ENCODE measurements around the gene PTPRF. TPM values are rescaled to one million over a fixed set of nuclear protein-coding genes. Genes with fewer than 3 reads are reported as not detected.

PTPRF gene
- total RNA-seq, 1 experiment from 2014 or later = 64.1 TPM

DNA sequence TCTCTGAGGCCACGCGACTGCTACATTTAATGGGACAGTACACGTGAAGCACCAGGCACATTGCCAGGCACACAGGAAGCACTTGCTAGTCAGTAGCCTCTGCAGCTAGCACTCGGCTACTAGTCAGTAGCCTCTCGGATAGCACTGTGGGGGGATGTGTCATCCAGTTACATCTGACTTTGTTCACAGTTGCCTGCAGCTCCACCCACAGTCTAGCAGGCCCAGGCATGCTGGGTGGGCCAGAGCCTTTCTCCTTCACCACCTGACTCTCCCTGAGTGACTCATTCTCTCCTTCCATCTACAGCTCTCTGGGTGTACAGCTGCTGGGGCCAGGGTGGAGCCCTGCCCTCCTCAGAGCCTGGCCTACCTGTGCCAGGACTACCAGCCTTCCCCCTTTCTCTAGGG lies 51.5 kb downstream of the PTPRF start:
- no peak for DNase-seq
- H3K27me3 ChIP-seq (ENCODE audit: control insufficient read depth, insufficient read depth, low read length) = no peaks in the 10 kb centered on the region
- peaks cover 24% of the 10 kb centered on the region for H3K36me3 ChIP-seq (replicated peaks; ENCODE audit: control insufficient read depth, insufficient read depth, low read length)
- H3K4me3 ChIP-seq (ENCODE audit: insufficient read depth, low read depth, low read length) = no peak overlapping the region

- DNase-seq = no peak
- H3K36me3 ChIP-seq (replicated peaks; ENCODE audit: control insufficient read depth, insufficient read depth, low read length) = peaks cover 24% of the 10 kb centered on the region
- no peak overlapping the region for H3K4me3 ChIP-seq (ENCODE audit: insufficient read depth, low read depth, low read length)
- H3K27me3 ChIP-seq (ENCODE audit: control insufficient read depth, insufficient read depth, low read length) = no peaks in the 10 kb centered on the region
Observed at GRCh38 chr1:43583058-43583457, 52.4 kb downstream of the PTPRF start.

GRCh38 chr1:43584204-43584603 lies 53.5 kb downstream of the PTPRF start:
- no peak overlapping the region for H3K4me3 ChIP-seq (ENCODE audit: insufficient read depth, low read depth, low read length)
- no peaks in the 10 kb centered on the region for H3K27me3 ChIP-seq (ENCODE audit: control insufficient read depth, insufficient read depth, low read length)
- no peak for DNase-seq
- peaks cover 21% of the 10 kb centered on the region for H3K36me3 ChIP-seq (replicated peaks; ENCODE audit: control insufficient read depth, insufficient read depth, low read length)

- no peaks in the 10 kb centered on the region for H3K27me3 ChIP-seq (ENCODE audit: control insufficient read depth, insufficient read depth, low read length)
- H3K36me3 ChIP-seq (replicated peaks; ENCODE audit: control insufficient read depth, insufficient read depth, low read length) = peaks cover 14% of the 10 kb centered on the region
- no peak for DNase-seq
Observed at GRCh38 chr1:43585557-43585956, 54.9 kb downstream of the PTPRF start.

DNA sequence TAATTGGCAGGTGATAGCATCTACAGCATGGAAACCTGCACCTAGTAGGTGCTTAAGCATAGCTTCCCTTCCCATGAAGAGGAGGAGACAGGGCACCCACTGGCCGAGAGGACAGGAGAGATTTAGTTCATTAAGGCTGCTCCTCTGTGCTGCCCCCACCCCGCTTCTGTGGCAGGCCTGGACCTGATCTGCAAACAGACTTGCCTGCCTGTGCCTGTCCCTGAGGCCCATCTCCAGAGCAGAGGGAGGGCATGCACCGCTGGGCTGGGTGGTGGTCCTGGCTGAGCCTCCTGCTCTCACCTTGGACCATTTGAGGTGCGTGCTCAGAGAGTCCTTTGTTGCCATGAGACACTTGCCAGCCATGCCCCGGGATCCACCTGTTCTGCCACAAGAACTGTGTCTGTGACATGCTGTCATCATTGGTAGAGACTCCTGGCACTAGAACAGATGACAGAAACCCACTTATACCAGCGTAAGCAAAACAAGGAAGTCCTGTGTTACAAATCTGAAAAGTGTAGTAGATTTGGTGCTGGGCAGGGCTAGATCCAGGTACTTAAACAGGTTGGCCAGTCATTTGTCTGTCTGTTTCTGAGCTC lies 55.6 kb downstream of the PTPRF start:
- no peak overlapping the region for H3K4me3 ChIP-seq (ENCODE audit: insufficient read depth, low read depth, low read length)
- H3K36me3 ChIP-seq (replicated peaks; ENCODE audit: control insufficient read depth, insufficient read depth, low read length) = peaks cover 17% of the 10 kb centered on the region
- DNase-seq = no peak
- no peaks in the 10 kb centered on the region for H3K27me3 ChIP-seq (ENCODE audit: control insufficient read depth, insufficient read depth, low read length)

More at GRCh38 chr1:43585557-43585956, 54.9 kb downstream of the PTPRF start:
- H3K4me3 ChIP-seq (ENCODE audit: insufficient read depth, low read depth, low read length) = no peak overlapping the region

GRCh38 chr1:43587001-43587400 lies 56.3 kb downstream of the PTPRF start:
- no peak overlapping the region for H3K4me3 ChIP-seq (ENCODE audit: insufficient read depth, low read depth, low read length)
- no peak for DNase-seq

GRCh38 chr1:43587594-43587993 lies 56.9 kb downstream of the PTPRF start:
- DNase-seq = no peak
- Histone ChIP-seq H3K4me3 (ENCODE audit: insufficient read depth, low read depth, low read length) (no peak overlapping the region), H3K27me3 (ENCODE audit: control insufficient read depth, insufficient read depth, low read length) (no peaks in the 10 kb centered on the region), H3K36me3 (replicated peaks; ENCODE audit: control insufficient read depth, insufficient read depth, low read length) (peaks cover 20% of the 10 kb centered on the region)

More at GRCh38 chr1:43587001-43587400, 56.3 kb downstream of the PTPRF start:
- peaks cover 18% of the 10 kb centered on the region for H3K36me3 ChIP-seq (replicated peaks; ENCODE audit: control insufficient read depth, insufficient read depth, low read length)
- no peaks in the 10 kb centered on the region for H3K27me3 ChIP-seq (ENCODE audit: control insufficient read depth, insufficient read depth, low read length)

DNA sequence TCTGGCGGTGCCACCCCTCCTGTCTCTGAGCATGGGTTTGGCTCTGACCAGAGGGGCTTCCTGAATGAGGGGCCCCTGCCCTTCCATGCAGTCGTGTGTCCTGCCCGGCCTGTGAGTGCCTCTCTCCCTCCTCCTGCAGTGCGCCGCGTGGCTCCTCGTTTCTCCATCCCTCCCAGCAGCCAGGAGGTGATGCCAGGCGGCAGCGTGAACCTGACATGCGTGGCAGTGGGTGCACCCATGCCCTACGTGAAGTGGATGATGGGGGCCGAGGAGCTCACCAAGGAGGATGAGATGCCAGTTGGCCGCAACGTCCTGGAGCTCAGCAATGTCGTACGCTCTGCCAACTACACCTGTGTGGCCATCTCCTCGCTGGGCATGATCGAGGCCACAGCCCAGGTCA lies 57.9 kb downstream of the PTPRF start:
- Histone ChIP-seq H3K27me3 (ENCODE audit: control insufficient read depth, insufficient read depth, low read length) (no peaks in the 10 kb centered on the region), H3K4me3 (ENCODE audit: insufficient read depth, low read depth, low read length) (no peak overlapping the region), H3K36me3 (replicated peaks; ENCODE audit: control insufficient read depth, insufficient read depth, low read length) (peaks cover 28% of the 10 kb centered on the region)
- DNase-seq = no peak

GRCh38 chr1:43590388-43590925 lies 59.8 kb downstream of the PTPRF start:
- peaks cover 29% of the 10 kb centered on the region for H3K36me3 ChIP-seq (replicated peaks; ENCODE audit: control insufficient read depth, insufficient read depth, low read length)
- H3K4me3 ChIP-seq (ENCODE audit: insufficient read depth, low read depth, low read length) = no peak overlapping the region
- no peaks in the 10 kb centered on the region for H3K27me3 ChIP-seq (ENCODE audit: control insufficient read depth, insufficient read depth, low read length)
- peak; percentile 94 for DNase-seq

DNA sequence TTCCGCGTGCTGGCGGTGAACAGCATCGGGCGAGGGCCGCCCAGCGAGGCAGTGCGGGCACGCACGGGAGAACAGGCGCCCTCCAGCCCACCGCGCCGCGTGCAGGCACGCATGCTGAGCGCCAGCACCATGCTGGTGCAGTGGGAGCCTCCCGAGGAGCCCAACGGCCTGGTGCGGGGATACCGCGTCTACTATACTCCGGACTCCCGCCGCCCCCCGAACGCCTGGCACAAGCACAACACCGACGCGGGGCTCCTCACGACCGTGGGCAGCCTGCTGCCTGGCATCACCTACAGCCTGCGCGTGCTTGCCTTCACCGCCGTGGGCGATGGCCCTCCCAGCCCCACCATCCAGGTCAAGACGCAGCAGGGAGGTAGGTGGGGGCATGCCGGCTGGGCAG lies 60.5 kb downstream of the PTPRF start:
- Histone ChIP-seq H3K27me3 (ENCODE audit: control insufficient read depth, insufficient read depth, low read length) (no peaks in the 10 kb centered on the region), H3K4me3 (ENCODE audit: insufficient read depth, low read depth, low read length) (no peak overlapping the region), H3K36me3 (replicated peaks; ENCODE audit: control insufficient read depth, insufficient read depth, low read length) (peaks cover 26% of the 10 kb centered on the region)
- no peak for DNase-seq

- Histone ChIP-seq H3K27me3 (ENCODE audit: control insufficient read depth, insufficient read depth, low read length) (no peaks in the 10 kb centered on the region), H3K36me3 (replicated peaks; ENCODE audit: control insufficient read depth, insufficient read depth, low read length) (peaks cover 26% of the 10 kb centered on the region), H3K4me3 (ENCODE audit: insufficient read depth, low read depth, low read length) (no peak overlapping the region)
- no peak for DNase-seq
Observed at GRCh38 chr1:43592051-43592665, 61.5 kb downstream of the PTPRF start.

DNA sequence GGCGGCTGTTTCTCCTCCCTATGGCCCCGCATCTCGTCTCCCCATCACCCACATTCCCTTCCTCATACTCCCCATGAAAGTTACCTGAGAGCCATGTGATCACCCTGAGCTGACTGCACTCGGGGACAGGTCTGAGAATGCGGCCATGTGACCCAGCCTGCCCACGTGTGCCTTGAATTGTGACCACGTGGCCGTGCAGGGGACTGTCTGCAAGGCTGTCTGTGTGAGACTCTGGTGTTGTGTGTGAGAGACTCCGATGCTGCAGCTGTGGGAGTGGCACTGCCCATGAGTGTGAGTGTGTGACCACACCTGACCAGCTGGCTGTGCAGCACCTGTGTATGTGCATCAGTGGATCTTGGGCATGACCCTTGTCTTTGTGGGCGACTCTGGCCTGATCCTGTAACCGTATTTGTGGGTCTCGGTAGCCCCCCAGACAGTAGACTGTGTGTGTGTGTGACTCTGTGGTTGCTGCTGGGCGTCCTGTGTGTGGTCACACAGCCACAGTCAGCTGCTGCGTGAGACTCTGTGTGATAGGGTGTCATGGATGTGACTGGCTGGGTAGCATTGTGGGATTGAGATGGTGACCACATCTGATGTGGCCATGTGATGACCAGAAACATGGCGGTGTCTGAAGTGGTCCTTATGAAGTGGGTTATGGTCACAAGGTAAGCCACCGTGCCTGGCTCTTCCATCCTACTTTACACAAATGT lies 62.4 kb downstream of the PTPRF start:
- DNase-seq = no peak
- Histone ChIP-seq H3K36me3 (replicated peaks; ENCODE audit: control insufficient read depth, insufficient read depth, low read length) (peaks cover 29% of the 10 kb centered on the region), H3K4me3 (ENCODE audit: insufficient read depth, low read depth, low read length) (no peak overlapping the region), H3K27me3 (ENCODE audit: control insufficient read depth, insufficient read depth, low read length) (no peaks in the 10 kb centered on the region)

GRCh38 chr1:43596579-43596978 lies 65.9 kb downstream of the PTPRF start:
- peaks cover 29% of the 10 kb centered on the region for H3K36me3 ChIP-seq (replicated peaks; ENCODE audit: control insufficient read depth, insufficient read depth, low read length)
- H3K4me3 ChIP-seq (ENCODE audit: insufficient read depth, low read depth, low read length) = no peak overlapping the region
- H3K27me3 ChIP-seq (ENCODE audit: control insufficient read depth, insufficient read depth, low read length) = no peaks in the 10 kb centered on the region
- DNase-seq = no peak

DNA sequence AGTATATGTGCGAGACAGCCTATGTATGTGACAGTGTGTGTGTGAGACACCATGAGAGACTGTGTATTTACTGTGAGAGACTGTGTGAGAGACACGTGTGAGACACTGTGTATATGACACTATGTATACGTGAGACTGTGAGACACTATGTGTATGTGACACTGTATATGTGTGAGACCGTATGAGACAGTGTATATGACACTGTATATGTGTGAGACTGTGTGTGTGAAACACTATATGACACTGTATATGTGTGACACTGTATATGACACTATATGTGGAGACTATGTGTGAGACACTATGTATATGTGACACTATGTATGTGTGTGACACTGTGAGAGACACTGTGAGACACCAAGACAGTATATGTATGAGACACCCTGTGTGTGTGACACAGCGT lies 66.3 kb downstream of the PTPRF start:
- Histone ChIP-seq H3K27me3 (ENCODE audit: control insufficient read depth, insufficient read depth, low read length) (no peaks in the 10 kb centered on the region), H3K36me3 (replicated peaks; ENCODE audit: control insufficient read depth, insufficient read depth, low read length) (peaks cover 26% of the 10 kb centered on the region)
- DNase-seq = no peak

GRCh38 chr1:43597721-43598120 lies 67.0 kb downstream of the PTPRF start:
- H3K4me3 ChIP-seq (ENCODE audit: insufficient read depth, low read depth, low read length) = no peak overlapping the region
- no peak for DNase-seq
- peaks cover 19% of the 10 kb centered on the region for H3K36me3 ChIP-seq (replicated peaks; ENCODE audit: control insufficient read depth, insufficient read depth, low read length)
- H3K27me3 ChIP-seq (ENCODE audit: control insufficient read depth, insufficient read depth, low read length) = no peaks in the 10 kb centered on the region

More for the DNA sequence above, 66.3 kb downstream of the PTPRF start:
- H3K4me3 ChIP-seq (ENCODE audit: insufficient read depth, low read depth, low read length) = no peak overlapping the region
